Measurements from ENCODE around the gene MAPK12.

- TF ChIP-seq CTCF (conservative IDR thresholded peaks at IDR 0.05 in 1 of 2, IDR thresholded peaks at IDR 0.05 in 1 of 2; ENCODE audit: extremely low read depth in 1 of 2, insufficient read depth in 1 of 2, low read depth in 1 of 2, low read length in 2 of 2), result no peak
- TF ChIP-seq EZH2 (IDR thresholded peaks at IDR 0.05; ENCODE audit: borderline replicate concordance, low read length), result no peak
Measured at GRCh38 chr22:50308597-50308935, 47.1 kb upstream of the MAPK12 start.
